Ovary (tissue), 3 donors: Measurements from ENCODE around the gene PIK3R5.

Experiments
- CTCF ChIP-seq, 3 donors: fragments of 450-650 bp in 2 of 3; fragments of 200-600 bp in 1 of 3; IDR thresholded peaks; one replicate each; pipeline versions ENCODE4 v1.5.1 to v1.8.0; 2016 to 2022; ENCODE audit warnings: antibody characterized with exemption in 3 of 3, mild to moderate bottlenecking in 1 of 3
- EP300 ChIP-seq: sonication (generic); formaldehyde crosslinking; IDR thresholded peaks from one replicate; pipeline ENCODE4 v1.6.1; 2017; ENCODE audit warnings: antibody characterized with exemption
- donor health status: DM: no; HTN: no; CAD: no.

DNA sequence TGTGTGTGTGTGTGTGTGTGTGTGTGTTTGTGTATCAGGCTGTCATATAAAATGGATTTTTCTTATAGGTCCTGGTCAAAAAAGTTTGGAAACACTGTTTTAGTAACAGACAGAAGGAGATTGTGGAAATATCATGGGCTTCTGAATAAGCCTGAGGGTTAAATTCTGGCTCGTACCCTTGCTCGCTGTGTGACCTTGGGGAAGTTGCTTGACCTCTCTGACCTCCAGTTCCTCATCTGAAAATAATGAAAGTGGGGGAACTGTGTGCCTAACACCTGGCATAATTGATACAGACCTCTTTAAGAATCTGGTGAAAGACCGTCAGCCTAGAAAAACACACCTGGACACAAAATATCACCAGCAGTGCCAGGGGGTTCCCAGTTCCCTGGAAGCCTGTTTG is 72.4 kb downstream of the PIK3R5 start:
- TF ChIP-seq CTCF (IDR thresholded peaks at IDR 0.05) (no peak), EP300 (no peak)
